ENCODE results near the gene ABHD14A.
A peak's percentile ranks its signal among the peaks of the same experiment; 100 is the strongest.

The ABHD14A gene

DNA sequence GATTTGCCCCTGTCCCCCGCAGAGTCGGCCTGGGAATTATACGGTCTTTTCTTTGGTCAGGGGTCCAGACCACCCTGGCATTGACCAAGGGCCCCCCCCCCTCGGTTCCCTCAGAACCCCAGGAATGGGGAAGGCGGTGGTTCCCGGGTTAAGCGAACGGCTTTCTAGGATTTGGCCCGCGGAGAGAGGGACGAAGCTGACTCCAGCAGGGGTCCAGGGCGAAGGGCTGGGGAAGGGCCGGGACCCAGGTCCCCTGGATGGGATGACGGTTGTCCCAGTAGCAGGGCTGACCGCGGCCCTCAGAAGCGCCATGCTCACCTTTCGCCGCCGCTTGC is 33.4 kb upstream of the ABHD14A start:
- DNase-seq (ENCODE audit: low read depth in 3 of 3): no peak

DNA sequence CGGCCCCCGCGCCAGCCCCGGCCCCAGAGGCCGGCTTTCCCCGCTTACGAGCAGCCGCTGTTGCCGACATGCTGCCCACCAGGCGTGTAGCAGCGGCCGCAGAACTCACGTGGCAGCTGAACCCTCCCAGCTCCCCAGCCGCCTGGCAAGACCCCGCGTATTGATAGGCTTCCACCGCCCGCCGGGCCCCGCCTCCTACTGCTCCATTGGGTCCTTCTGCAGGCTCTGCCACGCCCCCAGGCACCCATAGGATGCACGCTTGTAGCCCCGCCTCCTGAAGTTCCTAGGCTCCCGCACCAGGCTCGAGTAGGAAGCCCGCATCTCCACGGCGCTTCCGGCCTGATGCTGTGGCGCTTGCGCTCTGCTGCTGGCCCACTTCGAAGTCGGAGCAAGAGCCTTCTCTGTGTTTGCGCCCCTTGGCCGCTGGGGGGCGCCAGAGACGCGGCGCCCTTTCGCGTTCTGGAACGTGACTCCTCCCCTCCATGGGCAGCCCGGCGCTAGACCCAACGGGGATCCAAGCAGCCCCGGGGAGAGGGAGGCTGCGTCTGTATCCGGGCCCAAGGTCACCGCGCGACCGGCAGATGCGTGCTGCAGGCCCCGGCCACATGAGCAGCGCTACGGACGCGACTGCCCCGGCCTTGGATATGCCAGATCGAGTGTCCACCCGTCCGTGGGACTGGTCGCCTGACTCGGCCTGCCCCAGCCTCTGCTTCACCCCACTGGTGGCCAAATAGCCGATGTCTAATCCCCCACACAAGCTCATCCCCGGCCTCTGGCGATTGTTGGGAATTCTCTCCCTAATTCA is 32.9 kb upstream of the ABHD14A start, which contains the start of the genes PARP3 and RRP9:
TSS of gene PARP3 (plus strand) at position 566 of the 805 bp plus-strand sequence. CDS start 993 bp downstream, outside the sequence.
TSS of gene RRP9 (minus strand) at position 107 of the 805 bp plus-strand sequence. CDS start at position 70, 37 bp downstream.
- DNase-seq (ENCODE audit: low read depth in 3 of 3): peak; percentile 99 to 100 (median 99)

DNA sequence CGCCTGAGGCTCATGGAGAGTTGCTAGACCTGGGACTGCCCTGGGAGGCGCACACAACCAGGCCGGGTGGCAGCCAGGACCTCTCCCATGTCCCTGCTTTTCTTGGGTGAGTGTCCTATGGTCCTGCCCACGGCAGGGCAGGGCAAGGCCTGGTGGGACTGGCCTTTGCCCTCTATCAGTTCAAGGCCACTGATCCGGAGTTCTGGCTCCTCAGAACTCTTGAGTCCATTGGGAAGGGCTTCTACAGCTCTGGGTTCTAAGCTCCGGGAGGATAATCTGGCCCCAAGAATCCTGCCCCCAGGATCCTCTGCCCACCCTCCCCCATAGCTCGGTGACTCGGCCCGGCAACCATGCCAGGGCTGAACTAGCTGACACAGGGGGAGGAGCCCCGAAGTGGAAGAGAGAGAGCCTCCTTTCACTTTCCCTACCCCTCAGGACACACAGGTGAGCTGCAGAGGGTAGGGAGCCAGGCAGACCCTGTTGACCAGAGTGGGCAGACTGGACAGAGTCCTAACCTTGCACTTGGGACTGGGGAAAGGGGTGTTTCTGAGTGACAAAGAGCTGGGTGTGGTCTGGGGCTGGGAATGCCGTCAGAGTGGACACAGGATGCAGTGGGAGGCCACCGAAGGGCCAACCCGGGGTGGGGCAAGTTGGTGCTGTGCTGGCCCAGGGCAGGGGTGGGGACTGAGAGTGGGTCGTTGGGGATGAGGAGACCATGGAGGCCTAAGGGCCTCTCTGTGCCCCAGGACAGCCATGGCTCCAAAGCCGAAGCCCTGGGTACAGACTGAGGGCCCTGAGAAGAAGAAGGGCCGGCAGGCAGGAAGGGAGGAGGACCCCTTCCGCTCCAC is 32.0 kb upstream of the ABHD14A start:
- peak; percentile 33 to 61 (median 46) for DNase-seq (ENCODE audit: low read depth in 3 of 3)

DNA sequence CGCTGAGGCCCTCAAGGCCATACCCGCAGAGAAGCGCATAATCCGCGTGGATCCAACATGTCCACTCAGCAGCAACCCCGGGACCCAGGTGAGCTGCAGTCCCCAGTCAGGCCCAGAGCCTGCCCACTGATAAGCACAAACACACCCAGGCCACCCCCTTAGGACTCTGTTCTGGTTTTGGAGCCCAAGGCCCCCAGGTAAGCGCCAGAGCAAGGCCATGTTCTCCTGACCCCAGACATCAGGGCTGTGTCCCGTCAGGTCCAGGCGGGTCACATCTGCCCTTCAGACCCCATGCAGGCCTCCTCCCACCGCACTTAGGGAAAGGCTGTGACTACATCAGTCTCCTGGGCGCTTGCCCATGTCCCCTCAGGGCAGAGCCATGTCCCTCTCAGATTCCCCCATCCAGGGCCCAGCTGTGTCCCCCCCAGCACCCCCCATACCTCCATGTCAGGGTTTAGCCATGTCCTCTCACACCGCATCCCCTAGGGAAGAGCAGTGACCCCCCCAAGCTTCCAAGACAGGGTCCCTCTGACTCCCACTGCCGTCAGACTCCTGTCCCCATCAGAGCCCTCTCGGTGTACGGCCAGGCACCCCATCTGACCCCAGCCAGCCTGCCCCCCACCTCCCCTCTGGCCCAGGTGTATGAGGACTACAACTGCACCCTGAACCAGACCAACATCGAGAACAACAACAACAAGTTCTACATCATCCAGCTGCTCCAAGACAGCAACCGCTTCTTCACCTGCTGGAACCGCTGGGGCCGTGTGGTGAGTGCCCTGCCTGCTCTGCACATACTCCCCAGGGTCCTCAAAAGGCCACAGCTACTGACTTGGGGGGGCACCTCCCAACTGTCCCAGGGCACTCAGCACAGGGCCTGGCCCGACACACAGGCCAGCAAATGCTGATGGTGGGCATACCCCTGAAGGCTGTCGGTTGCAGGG is 31.1 kb upstream of the ABHD14A start:
- DNase-seq (ENCODE audit: low read depth in 3 of 3): no peak

DNA sequence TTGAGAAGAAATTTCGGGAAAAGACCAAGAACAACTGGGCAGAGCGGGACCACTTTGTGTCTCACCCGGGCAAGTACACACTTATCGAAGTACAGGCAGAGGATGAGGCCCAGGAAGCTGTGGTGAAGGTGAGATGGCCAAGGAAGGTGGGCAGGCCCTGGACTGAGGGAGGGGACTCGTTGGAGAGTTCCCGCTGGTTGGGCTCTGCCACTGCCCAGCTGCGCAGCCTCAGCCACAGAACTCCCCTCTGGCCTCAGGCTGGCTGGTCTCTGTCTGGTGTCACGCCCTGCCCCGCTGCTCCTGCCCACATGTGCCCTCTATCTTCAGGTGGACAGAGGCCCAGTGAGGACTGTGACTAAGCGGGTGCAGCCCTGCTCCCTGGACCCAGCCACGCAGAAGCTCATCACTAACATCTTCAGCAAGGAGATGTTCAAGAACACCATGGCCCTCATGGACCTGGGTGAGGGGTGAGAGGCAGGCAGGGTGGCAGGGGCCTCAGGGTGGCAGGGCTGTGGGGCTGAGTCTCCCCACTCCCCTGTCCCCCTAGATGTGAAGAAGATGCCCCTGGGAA is 30.3 kb upstream of the ABHD14A start:
- no peak for DNase-seq (ENCODE audit: low read depth in 3 of 3)

DNA sequence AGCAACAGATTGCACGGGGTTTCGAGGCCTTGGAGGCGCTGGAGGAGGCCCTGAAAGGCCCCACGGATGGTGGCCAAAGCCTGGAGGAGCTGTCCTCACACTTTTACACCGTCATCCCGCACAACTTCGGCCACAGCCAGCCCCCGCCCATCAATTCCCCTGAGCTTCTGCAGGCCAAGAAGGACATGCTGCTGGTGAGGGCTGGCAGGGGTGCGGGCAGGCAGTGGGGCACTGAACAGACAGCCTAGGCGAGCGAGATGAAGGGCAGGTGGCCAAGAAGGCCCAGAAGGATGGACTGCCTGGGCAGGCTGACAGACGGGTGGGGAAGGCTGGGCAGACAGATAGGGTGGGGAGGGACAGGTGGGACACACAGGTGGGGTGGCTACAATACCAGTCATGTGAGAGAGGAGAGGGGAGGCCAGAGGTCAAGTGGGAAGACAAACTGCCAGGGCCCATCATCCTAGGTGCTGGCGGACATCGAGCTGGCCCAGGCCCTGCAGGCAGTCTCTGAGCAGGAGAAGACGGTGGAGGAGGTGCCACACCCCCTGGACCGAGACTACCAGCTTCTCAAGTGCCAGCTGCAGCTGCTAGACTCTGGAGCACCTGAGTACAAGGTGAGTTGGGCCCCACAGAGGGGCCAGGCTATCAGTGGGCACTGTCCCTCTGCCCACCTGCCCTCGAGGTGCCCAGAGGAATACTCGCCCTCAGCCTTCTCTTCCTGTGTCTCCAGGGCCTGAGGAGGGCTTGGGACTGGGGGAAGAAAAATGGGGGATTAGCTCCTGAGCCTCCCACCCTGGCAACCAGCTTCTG is 29.6 kb upstream of the ABHD14A start:
- DNase-seq (ENCODE audit: low read depth in 3 of 3): no peak

DNA sequence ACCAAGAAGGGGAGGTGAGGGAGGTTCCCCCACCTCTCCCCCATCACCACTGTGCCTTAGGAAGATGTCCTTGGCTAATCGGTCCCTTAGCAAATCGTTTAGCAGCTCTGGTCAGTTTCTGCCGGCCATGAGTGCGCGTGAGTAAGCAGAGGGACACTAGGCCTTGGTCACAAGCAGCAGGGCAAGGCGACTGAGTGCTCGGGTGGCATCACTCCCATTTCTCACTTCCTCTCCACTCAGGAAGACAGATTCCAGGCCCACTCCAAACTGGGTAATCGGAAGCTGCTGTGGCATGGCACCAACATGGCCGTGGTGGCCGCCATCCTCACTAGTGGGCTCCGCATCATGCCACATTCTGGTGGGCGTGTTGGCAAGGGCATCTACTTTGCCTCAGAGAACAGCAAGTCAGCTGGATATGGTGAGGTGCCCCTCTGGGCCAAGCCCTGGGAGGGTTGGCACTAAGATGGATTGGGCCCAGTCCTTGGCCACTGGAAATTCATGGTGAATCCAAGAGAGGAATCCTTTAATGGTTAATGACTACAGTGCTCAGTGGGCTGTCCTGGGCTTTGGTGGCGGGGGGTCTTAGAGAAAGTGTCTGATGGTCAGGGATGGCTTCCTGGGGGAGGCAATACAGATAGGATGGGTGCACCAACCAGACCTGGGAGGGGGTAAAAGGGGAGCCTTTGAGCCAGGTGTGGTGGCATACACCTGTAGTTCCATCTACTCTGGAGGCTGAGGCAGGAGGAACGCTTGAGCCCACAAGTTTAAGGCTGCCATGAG is 28.7 kb upstream of the ABHD14A start:
- DNase-seq (ENCODE audit: low read depth in 3 of 3): no peak

DNA sequence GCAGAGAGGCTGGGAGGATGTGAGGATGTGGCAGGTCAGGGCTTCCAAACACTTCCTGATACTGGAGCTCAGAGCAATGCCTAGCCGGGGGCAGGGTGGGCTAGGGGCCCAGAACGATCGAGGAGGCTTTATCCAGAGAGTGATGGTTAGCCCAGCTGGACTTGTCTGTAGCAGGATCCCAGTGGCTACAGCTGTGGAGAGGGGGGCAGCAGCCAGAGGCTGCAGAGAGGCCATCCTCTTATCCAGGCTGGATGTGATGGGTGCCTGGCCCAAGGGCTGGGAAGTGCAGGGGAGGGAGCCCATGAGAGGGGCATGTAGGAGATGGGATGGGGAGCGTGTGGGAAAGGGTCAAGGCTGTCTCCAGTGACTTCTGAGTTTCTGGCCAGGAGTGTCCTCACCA is 28.1 kb upstream of the ABHD14A start:
- no peak for DNase-seq (ENCODE audit: low read depth in 3 of 3)

DNA sequence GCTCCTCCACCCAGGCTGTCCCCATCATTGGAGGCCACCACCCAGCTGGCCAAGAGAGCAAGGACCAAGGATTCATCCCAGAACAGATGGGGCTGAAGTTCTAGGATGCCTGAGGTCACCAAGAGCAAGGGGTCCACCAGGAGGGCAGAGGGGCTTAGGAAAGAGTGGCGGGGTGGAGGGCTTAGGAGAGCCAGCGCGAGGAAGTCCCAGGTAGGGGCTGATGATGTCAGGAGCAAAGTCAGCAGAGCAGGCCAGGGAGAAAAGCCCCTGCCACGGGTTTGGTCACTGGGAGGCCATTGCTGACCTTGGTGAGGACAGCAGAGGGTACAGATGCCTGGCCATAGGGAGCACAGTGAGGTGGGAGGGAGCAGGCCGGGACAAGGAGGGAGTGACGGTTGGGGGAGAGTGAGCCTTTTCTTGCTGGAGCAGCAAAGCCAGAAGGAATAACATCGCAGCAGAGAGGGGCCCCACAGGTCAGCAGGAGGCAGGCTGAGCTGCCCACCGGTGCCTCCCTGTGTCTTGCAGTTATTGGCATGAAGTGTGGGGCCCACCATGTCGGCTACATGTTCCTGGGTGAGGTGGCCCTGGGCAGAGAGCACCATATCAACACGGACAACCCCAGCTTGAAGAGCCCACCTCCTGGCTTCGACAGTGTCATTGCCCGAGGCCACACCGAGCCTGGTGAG is 27.5 kb upstream of the ABHD14A start:
- DNase-seq (ENCODE audit: low read depth in 3 of 3): no peak

DNA sequence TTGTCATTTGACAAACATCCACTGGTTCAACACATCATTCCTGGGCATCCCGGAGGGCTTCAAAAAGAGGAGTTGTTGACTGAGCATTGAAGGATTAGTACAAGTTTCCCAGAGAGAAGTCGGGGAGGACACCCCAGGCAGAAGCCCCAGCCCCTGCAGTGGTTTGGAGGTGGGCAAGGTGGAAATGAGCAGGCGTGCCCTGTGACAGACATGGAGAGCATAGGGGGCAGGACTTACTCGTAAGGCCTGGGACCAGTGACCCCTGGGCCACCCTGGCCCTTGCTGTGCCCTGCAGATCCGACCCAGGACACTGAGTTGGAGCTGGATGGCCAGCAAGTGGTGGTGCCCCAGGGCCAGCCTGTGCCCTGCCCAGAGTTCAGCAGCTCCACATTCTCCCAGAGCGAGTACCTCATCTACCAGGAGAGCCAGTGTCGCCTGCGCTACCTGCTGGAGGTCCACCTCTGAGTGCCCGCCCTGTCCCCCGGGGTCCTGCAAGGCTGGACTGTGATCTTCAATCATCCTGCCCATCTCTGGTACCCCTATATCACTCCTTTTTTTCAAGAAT is 26.8 kb upstream of the ABHD14A start:
- no peak for DNase-seq (ENCODE audit: low read depth in 3 of 3)

DNA sequence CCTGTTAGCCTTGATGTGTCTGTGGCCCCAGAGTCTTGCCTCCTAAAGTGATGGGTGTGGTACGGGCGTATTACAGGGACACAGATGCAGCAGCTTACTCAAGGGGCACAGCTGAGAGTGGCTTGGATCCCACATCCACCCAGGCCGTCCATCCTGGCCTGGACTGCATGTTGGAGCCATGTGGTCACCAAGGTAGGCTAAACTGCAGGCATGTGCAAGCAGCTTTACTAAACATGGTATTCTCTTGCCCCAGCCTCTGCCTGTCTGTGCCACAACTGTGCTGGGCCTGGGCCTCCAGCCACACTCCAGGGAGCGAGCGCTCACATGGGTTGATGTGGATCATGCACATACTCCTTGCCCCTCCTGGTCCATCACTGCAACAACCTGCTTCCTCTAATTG is 25.7 kb upstream of the ABHD14A start:
- DNase-seq (ENCODE audit: low read depth in 3 of 3): no peak

DNA sequence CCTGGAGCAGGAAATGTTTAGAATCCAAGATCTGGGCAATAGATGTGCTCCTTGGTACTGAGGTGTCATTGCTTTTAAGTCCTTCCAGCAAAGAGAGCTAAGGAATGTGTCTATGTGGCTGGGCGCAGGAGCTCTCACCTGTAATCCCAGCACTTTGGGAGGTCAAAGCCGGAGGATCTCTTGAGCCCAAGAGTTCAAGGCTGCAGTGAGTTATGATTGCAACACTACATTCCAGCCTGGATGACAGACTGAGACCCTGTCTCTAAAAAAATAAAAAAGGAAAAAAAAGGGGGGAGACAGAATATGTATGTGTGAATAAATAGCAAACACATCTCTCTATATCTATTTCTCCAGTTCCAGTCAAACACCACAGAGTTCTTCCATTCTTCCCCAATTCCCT is 24.0 kb upstream of the ABHD14A start:
- no peak for DNase-seq (ENCODE audit: low read depth in 3 of 3)

DNA sequence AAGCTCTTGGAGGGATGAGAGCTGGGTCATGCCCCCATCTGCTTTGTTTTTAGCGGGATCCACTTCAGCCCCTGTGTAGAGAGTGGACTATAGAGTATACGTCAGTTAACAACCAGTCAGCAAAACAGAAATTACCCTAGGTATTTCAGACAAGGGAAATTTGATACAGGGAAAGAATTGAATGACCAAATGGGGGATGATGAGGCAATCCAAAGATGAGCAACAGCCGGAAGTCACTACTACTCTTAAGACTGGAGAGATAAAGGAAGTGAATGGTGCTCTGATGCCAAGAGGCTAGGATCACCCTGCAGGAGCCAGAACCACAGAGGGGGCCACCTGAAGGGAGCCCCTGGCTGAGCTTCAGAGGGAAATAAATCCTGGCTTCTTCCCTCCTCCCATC is 21.4 kb upstream of the ABHD14A start:
- DNase-seq (ENCODE audit: low read depth in 3 of 3): no peak

DNA sequence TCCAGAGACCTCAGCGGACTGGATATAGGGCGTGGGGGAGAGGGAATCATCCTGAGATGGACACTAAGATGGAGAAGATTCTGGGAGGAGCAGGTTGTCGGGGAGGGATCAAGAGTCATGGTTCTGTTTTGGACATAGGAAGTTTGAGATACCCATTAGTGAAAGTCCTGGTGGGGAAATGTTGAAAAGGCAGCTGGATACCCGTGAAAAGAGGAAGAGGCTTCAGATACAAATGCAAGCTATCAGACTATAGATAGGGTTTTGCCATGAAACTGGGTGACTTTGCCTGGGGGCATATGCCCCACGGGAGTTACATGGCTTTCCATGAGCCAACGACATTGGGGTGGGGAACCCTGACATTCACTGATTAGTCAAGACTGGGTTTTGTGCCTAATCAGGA is 20.8 kb upstream of the ABHD14A start:
- no peak for DNase-seq (ENCODE audit: low read depth in 3 of 3)

DNA sequence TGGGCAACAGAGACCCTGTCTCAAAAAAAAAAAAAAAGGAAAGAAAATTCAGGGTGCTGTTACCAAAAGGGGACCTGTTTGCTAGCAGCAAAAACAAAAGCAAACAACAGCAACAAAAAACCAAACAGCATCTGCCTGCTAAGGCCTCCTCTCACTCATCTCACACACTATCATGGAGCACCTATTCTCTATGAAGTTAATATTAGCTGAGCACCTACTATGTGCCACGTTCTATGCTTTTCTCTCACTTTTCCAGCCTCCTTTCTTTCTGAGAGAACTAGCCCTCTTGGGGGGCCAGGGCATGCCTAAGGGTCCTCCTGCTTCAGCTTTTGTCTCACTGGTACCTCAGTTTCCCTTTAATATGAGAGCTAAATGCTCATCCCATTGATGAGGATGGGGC is 20.2 kb upstream of the ABHD14A start:
- DNase-seq (ENCODE audit: low read depth in 3 of 3): no peak

DNA sequence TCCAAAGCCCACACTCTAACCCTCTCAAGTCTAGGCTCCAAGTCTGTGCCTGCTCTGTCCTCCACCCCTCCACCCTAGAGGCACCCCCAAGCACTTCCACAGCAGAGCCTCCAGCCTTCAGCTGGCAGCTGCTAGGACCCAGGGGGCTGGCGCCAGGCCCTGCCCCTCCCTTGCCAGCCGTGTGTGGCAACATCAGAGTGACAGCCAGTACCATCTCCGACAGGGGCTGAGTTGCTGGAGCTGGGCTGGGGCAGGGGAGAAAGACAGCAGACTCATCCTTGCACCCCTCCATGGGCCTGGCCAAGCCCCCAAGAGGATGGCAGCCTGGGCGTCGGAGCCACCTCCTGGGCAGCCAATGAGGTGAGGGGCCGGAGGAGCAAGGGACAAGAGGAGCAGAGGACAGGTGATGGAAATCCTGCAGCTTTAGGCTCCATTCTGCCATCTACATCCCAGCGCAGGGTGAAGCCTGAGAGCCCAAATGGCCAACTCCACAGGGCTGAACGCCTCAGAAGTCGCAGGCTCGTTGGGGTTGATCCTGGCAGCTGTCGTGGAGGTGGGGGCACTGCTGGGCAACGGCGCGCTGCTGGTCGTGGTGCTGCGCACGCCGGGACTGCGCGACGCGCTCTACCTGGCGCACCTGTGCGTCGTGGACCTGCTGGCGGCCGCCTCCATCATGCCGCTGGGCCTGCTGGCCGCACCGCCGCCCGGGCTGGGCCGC is 19.5 kb upstream of the ABHD14A start, which contains the start of gene GPR62:
TSS of gene GPR62 (plus strand) at position 207 of the 718 bp plus-strand sequence. CDS start at position 479, 272 bp downstream.
- DNase-seq (ENCODE audit: low read depth in 3 of 3): no peak

DNA sequence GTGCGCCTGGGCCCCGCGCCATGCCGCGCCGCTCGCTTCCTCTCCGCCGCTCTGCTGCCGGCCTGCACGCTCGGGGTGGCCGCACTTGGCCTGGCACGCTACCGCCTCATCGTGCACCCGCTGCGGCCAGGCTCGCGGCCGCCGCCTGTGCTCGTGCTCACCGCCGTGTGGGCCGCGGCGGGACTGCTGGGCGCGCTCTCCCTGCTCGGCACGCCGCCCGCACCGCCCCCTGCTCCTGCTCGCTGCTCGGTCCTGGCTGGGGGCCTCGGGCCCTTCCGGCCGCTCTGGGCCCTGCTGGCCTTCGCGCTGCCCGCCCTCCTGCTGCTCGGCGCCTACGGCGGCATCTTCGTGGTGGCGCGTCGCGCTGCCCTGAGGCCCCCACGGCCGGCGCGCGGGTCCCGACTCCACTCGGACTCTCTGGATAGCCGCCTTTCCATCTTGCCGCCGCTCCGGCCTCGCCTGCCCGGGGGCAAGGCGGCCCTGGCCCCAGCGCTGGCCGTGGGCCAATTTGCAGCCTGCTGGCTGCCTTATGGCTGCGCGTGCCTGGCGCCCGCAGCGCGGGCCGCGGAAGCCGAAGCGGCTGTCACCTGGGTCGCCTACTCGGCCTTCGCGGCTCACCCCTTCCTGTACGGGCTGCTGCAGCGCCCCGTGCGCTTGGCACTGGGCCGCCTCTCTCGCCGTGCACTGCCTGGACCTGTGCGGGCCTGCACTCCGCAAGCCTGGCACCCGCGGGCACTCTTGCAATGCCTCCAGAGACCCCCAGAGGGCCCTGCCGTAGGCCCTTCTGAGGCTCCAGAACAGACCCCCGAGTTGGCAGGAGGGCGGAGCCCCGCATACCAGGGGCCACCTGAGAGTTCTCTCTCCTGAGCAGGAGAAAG is 18.7 kb upstream of the ABHD14A start:
- no peak for DNase-seq (ENCODE audit: low read depth in 3 of 3)
